Subcutaneous adipose tissue (tissue), 4 donors: Measurements from ENCODE around the gene CCDC137. TPM values are rescaled to one million over a fixed set of nuclear protein-coding genes. Genes with fewer than 3 reads are reported as not detected.

ENCODE experiments used
- total RNA-seq, 4 donors: library from RNA; depleted of rRNA; stranded (reverse); fragments of >200 nt; gene quantifications; one replicate each; pipeline ENCODE4 v1.1.0, GENCODE V29; 2016
- TF ChIP-seq, protein P1 (sequence below): fragments of 450-650 bp; IDR thresholded peaks from one replicate; pipeline ENCODE4 v1.5.1; 2016; ENCODE audit warnings: low read depth, mild to moderate bottlenecking, control low read depth, antibody characterized with exemption, moderate library complexity

CCDC137 gene, protein sequence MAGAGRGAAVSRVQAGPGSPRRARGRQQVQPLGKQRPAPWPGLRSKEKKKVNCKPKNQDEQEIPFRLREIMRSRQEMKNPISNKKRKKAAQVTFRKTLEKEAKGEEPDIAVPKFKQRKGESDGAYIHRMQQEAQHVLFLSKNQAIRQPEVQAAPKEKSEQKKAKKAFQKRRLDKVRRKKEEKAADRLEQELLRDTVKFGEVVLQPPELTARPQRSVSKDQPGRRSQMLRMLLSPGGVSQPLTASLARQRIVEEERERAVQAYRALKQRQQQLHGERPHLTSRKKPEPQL
- total RNA-seq: 10 to 100 TPM in 1 of 4 donors, 1 to 10 TPM in 3; 7.0 to 11.1 (median 8.5) TPM

DNA sequence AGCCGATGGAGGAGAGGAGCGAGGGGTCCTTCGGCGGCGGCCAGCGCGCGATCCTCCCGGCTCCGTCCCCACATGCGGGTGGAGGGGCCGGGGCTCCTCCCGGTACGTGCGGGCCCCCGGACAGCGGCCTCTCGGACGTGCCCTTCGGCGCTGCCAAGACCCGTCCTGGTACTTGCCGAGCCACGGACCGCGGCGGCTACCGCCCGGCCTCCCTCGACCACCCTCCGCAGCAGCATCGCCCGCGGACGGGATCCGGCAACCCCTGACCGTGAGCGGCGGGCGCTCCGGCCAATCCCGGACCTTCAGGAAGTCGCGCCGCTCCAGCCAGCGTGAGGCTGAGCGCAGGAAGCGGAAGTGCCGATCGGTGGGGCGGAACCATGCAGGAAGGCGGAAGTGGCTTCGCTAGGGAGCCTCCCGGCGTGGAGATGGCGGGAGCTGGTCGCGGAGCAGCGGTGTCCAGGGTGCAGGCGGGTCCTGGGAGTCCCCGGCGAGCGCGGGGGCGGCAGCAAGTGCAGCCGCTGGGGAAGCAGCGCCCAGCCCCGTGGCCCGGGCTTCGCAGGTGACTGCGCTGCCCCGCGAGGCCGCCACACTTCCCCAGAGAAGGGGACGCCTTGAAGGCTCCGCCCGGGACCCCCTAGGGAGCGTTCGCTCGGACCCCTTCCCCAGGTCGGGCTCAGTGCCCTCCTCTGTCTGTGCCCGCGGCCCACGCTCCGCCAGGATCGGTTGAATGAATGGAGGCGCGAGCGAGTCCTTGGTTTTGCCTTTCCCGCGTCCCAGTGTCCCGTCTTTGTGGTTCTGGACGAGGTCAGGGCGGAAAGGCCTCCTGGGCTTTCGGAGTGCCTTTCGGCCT, at the start of gene CCDC137, which contains the start of gene OXLD1:
Gene CCDC137, plus strand, starts transcription at position 396 of the 850 bp plus-strand sequence. Its CDS starts 30 bp downstream, at position 426.
Gene OXLD1, minus strand, starts transcription at position 264 of the 850 bp plus-strand sequence. Its CDS starts 28 bp downstream, at position 236.
- TF ChIP-seq, protein P1, sequence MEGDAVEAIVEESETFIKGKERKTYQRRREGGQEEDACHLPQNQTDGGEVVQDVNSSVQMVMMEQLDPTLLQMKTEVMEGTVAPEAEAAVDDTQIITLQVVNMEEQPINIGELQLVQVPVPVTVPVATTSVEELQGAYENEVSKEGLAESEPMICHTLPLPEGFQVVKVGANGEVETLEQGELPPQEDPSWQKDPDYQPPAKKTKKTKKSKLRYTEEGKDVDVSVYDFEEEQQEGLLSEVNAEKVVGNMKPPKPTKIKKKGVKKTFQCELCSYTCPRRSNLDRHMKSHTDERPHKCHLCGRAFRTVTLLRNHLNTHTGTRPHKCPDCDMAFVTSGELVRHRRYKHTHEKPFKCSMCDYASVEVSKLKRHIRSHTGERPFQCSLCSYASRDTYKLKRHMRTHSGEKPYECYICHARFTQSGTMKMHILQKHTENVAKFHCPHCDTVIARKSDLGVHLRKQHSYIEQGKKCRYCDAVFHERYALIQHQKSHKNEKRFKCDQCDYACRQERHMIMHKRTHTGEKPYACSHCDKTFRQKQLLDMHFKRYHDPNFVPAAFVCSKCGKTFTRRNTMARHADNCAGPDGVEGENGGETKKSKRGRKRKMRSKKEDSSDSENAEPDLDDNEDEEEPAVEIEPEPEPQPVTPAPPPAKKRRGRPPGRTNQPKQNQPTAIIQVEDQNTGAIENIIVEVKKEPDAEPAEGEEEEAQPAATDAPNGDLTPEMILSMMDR: no peak

DNA sequence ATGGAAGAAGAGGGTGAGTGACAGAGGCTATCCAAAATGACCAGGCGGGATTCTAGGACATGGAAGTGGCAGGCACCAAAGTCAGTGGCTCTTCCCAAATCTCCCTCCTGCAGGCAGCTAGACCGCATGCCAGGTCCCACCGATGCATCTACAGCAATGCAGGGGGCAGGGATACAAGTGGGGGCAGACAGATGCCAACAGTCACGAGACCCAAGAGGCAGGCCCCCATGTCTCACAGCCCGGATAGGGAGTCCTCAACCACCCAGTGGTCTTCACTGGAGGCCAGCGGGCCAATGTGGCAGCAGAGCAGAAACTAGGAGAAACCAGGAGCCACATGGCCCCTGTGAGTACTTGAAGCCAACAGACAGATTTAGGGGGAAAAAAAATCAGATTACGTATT, 49.7 kb upstream of the CCDC137 start:
- TF ChIP-seq, protein P1: no peak

DNA sequence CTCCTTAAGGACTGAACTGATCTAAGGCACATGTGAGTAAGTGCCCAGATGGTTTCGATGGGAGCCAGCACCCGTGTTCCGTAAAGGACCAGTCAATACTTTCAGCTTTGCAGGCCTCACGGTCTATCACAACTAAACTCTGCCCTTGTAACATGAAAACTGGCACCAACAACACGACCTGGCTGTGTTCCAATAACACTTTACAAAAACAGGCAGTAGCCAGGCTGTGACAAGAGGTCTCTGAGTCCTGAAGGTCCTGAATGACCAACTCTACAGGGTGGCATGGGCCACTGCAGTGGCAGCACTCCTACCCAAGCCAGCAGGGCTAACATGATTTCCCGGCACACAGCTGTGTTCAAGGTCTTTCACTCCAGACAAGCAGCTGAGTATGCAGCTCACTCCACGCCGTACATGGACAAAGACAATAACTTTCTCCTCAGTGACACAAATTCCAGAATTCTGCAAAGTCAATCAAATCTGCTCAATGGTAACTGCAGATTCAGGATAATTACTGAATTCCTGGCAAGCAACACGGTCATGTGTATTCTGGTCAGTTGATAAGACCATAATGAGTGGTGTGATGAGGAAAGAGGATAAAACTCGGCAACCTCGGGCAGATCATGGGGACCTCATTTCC, 44.9 kb upstream of the CCDC137 start:
- TF ChIP-seq, protein P1: no peak

- TF ChIP-seq, protein P1: no peak
Observed at GRCh38 chr17:81630274-81630673, 36.3 kb upstream of the CCDC137 start.

DNA sequence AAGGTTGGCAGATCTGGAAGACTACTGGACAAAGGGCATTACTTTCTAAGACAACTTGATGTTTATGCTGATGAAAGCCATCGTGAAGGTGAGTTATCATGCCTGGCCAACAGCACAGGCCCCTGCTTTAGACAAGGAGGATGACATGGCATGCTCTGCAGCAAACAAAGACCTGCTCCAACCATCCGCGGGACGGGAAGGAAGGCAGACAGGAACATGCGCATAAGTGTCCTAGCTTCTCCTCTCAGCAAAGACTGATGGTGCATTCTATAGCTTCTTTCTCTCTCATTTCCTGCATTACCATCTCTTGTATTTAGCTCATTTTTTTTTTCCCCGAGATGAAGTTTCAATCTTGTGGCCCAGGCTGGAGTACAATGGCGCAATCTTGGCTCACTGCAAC, 35.1 kb upstream of the CCDC137 start:
- TF ChIP-seq, protein P1: no peak

DNA sequence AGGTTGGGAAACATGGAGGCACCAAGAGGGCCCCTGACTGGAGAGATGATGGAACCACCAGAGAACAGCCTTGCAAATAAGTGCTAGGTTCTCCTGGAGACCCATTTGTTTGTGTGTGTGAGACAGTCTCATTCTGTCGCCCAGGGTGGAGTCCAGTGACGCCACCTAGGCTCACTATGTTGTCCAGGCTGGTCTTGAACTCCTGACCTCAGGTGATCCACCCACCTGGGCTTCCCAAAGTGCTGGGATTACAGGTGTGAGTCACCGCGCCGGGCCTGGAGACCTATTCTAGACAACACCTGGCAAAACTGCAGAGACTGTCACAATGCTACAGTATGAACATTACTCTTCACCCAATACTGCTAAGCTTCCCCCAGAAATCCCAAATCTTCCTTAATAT, 31.1 kb upstream of the CCDC137 start:
- TF ChIP-seq, protein P1: no peak
